ENCODE data around the gene ARHGEF25.

ARHGEF25 gene

GRCh38 chr12:57611827-57612710 is 834 bp downstream of the ARHGEF25 start:
- Histone ChIP-seq H3K4me2 (ENCODE audit: low read depth, low read length, poor library complexity, severe bottlenecking) (no peak overlapping the region), H2AFZ (ENCODE audit: low read depth, low read length, severe bottlenecking) (no peak overlapping the region), H4K20me1 (ENCODE audit: low read depth, low read length) (no peaks in the 10 kb centered on the region), H3K9ac (ENCODE audit: low read length) (no peak overlapping the region), H3K79me2 (ENCODE audit: insufficient read depth, low read length) (no peaks in the 10 kb centered on the region), H3K4me3 (ENCODE audit: insufficient read depth, low read length, poor library complexity, severe bottlenecking) (no peak overlapping the region), H3K9me2 (replicated peaks; ENCODE audit: insufficient read depth, low read length) (no peaks in the 10 kb centered on the region), H3F3A (ENCODE audit: insufficient read depth) (no peaks in the 10 kb centered on the region), H3K36me3 (ENCODE audit: low read length) (no peaks in the 10 kb centered on the region), H3K9me3 (ENCODE audit: insufficient read depth, low read length) (no peaks in the 10 kb centered on the region), H3K27me3 (ENCODE audit: low read length) (no peaks in the 10 kb centered on the region), H3K27ac (ENCODE audit: low read depth, low read length) (no peak overlapping the region)
- TF ChIP-seq CTCF (IDR thresholded peaks at IDR 0.05; ENCODE audit: insufficient read depth, low read length, poor library complexity, severe bottlenecking) (no peak), EZH2phosphoT487 (conservative IDR thresholded peaks at IDR 0.05; ENCODE audit: low read length) (no peak)

GRCh38 chr12:57612711-57613426 is 1.6 kb downstream of the ARHGEF25 start:
- H2AFZ ChIP-seq (ENCODE audit: low read depth, low read length, severe bottlenecking) = no peak overlapping the region
- TF ChIP-seq EZH2phosphoT487 (conservative IDR thresholded peaks at IDR 0.05; ENCODE audit: low read length) (no peak), CTCF (IDR thresholded peaks at IDR 0.05; ENCODE audit: insufficient read depth, low read length, poor library complexity, severe bottlenecking) (no peak)
- no peak overlapping the region for H3K4me2 ChIP-seq (ENCODE audit: low read depth, low read length, poor library complexity, severe bottlenecking)

GRCh38 chr12:57613427-57614109 is 2.3 kb downstream of the ARHGEF25 start:
- H4K20me1 ChIP-seq (ENCODE audit: low read depth, low read length) = no peaks in the 10 kb centered on the region
- no peaks in the 10 kb centered on the region for H3K9me3 ChIP-seq (ENCODE audit: insufficient read depth, low read length)
- H3K4me2 ChIP-seq (ENCODE audit: low read depth, low read length, poor library complexity, severe bottlenecking) = no peak overlapping the region
- H3K4me3 ChIP-seq (ENCODE audit: insufficient read depth, low read length, poor library complexity, severe bottlenecking) = no peak overlapping the region
- no peak overlapping the region for H2AFZ ChIP-seq (ENCODE audit: low read depth, low read length, severe bottlenecking)
- TF ChIP-seq CTCF (IDR thresholded peaks at IDR 0.05; ENCODE audit: insufficient read depth, low read length, poor library complexity, severe bottlenecking) (no peak), EZH2phosphoT487 (conservative IDR thresholded peaks at IDR 0.05; ENCODE audit: low read length) (no peak)
- H3F3A ChIP-seq (ENCODE audit: insufficient read depth) = no peaks in the 10 kb centered on the region
- no peaks in the 10 kb centered on the region for H3K79me2 ChIP-seq (ENCODE audit: insufficient read depth, low read length)
- H3K36me3 ChIP-seq (ENCODE audit: low read length) = no peaks in the 10 kb centered on the region
- no peaks in the 10 kb centered on the region for H3K9me2 ChIP-seq (replicated peaks; ENCODE audit: insufficient read depth, low read length)
- no peaks in the 10 kb centered on the region for H3K27me3 ChIP-seq (ENCODE audit: low read length)
- H3K9ac ChIP-seq (ENCODE audit: low read length) = no peak overlapping the region
- no peak overlapping the region for H3K27ac ChIP-seq (ENCODE audit: low read depth, low read length)

More at GRCh38 chr12:57612711-57613426, 1.6 kb downstream of the ARHGEF25 start:
- H3K9me2 ChIP-seq (replicated peaks; ENCODE audit: insufficient read depth, low read length) = no peaks in the 10 kb centered on the region
- H3K36me3 ChIP-seq (ENCODE audit: low read length) = no peaks in the 10 kb centered on the region
- no peak overlapping the region for H3K9ac ChIP-seq (ENCODE audit: low read length)
- H3K79me2 ChIP-seq (ENCODE audit: insufficient read depth, low read length) = no peaks in the 10 kb centered on the region
- H3K27me3 ChIP-seq (ENCODE audit: low read length) = no peaks in the 10 kb centered on the region
- H3K9me3 ChIP-seq (ENCODE audit: insufficient read depth, low read length) = no peaks in the 10 kb centered on the region
- no peak overlapping the region for H3K27ac ChIP-seq (ENCODE audit: low read depth, low read length)
- H3K4me3 ChIP-seq (ENCODE audit: insufficient read depth, low read length, poor library complexity, severe bottlenecking) = no peak overlapping the region
- no peaks in the 10 kb centered on the region for H3F3A ChIP-seq (ENCODE audit: insufficient read depth)
- H4K20me1 ChIP-seq (ENCODE audit: low read depth, low read length) = no peaks in the 10 kb centered on the region
